Right cardiac atrium (tissue), 5 donors: Measurements from ENCODE around the gene TIMP1. TPM values are rescaled to one million over a fixed set of nuclear protein-coding genes. Genes with fewer than 3 reads are reported as not detected.
"Not testable (repeated sequence)": the region's sequence is repeated elsewhere in the genome, so short reads cannot be mapped to it uniquely, and the experiment has no call there.

Experiments used
- ATAC-seq, 2 donors: fragments of 200-7000 bp; cut with Tn5 transposase; one replicate each; pipeline versions ENCODE4 v1.8.0 to v1.9.1; 2020; ENCODE audit warnings: moderate library complexity in 2 of 2, mild to moderate bottlenecking in 1 of 2
- DNase-seq, 3 donors: peaks; one replicate each; pipeline ENCODE4 v3.0.0-alpha.2; 2020
- H3K27ac ChIP-seq: one replicate; pipeline ENCODE4 v1.5.1; 2013; ENCODE audit warnings: mild to moderate bottlenecking, low read length, control low read depth, moderate library complexity
- H3K27me3 ChIP-seq: one replicate; pipeline ENCODE4 v1.6.1; 2013; ENCODE audit not compliant: control insufficient read depth, insufficient read depth
- H3K4me1 ChIP-seq: one replicate; pipeline ENCODE4 v1.6.1; 2013; ENCODE audit warnings: low read length; ENCODE audit not compliant: control insufficient read depth, insufficient read depth
- H3K4me3 ChIP-seq: one replicate; pipeline ENCODE4 v1.5.1; 2013; ENCODE audit warnings: low read length, control low read depth
- H3K9me3 ChIP-seq: one replicate; pipeline ENCODE4 v1.6.1; 2013; ENCODE audit warnings: low read length; ENCODE audit not compliant: control insufficient read depth
- WGBS: extraction: QIAGEN DNeasy Blood & Tissue Kit; methylation state at CpG from one replicate; pipeline ENCODE4 v1.1.7; 2013; 5-methylcytosine and 5-hydroxymethylcytosine counted together
- intact Hi-C, 4 donors: fragments of 100-400 bp; cut with DNase I; formaldehyde crosslinking; loops; one replicate each; pipeline versions ENCODE4 v1.11.0 to v1.14.0; 2022 to 2023
- polyA plus RNA-seq: library from polyadenylated mRNA; stranded (reverse); fragments of 200-250 nt; gene quantifications from one replicate; pipeline ENCODE4 v1.2.3, GENCODE V29; 2013
- total RNA-seq, 4 donors: library from RNA; stranded (reverse); fragmentation: NEBNext Ultra II Directional; extraction: Animal tissue kit (Norgen Biotek cat#: 25700); gene quantifications; one replicate each; pipeline ENCODE4 v1.2.1, GENCODE V29; 2021
- donor health status: healthy with polysubstance abuse.
- donor health status: DM: no; HTN: yes; CAD: no.
- donor health status: DM: no; HTN: no; CAD: no.
- donor health status: DM: no; HTN: yes; CAD: no; lungs with severe emphysema.
- donor health status: DM: yes; HTN: yes; CAD: no.

The TIMP1 gene
- total and polyA plus RNA-seq, 5 donors = 254 to 515 (median 333) TPM

DNA sequence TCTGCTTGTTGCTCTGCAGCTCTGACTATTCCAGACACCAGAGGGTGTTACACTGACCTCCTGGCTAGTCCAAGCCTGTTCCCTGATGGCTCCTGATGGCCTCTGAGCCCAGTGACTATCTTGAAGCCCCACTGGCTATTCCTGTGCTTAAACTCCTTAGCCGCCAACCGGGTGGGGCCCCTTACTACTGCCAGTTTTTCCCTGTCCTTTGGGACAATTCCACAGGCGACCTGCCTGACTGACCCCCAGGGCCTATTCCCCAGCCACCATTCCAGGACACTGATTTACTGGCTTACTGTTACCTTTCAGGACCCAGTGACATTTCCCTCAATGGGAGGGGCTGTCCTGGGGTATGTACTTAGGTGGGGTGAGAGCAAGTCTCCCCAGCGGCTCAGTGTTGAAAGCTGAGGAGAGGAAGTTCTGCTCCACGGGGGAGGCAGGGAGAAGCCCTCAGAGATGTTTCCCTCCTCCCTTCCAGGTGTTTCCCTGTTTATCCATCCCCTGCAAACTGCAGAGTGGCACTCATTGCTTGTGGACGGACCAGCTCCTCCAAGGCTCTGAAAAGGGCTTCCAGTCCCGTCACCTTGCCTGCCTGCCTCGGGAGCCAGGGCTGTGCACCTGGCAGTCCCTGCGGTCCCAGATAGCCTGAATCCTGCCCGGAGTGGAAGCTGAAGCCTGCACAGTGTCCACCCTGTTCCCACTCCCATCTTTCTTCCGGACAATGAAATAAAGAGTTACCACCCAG, 4.0 kb downstream of the TIMP1 start:
- no peaks in the 10 kb centered on the region for H3K4me1 ChIP-seq
- intact Hi-C loops = no loop called here
- no peaks in the 10 kb centered on the region for H3K27me3 ChIP-seq
- ATAC-seq (no peak), DNase-seq (no peak)
- no peak overlapping the region for H3K27ac ChIP-seq
- WGBS = 55% methylated on average over 11 of the region's 11 CpGs
- no peak overlapping the region for H3K4me3 ChIP-seq
- H3K9me3 ChIP-seq = no peaks in the 10 kb centered on the region

DNA sequence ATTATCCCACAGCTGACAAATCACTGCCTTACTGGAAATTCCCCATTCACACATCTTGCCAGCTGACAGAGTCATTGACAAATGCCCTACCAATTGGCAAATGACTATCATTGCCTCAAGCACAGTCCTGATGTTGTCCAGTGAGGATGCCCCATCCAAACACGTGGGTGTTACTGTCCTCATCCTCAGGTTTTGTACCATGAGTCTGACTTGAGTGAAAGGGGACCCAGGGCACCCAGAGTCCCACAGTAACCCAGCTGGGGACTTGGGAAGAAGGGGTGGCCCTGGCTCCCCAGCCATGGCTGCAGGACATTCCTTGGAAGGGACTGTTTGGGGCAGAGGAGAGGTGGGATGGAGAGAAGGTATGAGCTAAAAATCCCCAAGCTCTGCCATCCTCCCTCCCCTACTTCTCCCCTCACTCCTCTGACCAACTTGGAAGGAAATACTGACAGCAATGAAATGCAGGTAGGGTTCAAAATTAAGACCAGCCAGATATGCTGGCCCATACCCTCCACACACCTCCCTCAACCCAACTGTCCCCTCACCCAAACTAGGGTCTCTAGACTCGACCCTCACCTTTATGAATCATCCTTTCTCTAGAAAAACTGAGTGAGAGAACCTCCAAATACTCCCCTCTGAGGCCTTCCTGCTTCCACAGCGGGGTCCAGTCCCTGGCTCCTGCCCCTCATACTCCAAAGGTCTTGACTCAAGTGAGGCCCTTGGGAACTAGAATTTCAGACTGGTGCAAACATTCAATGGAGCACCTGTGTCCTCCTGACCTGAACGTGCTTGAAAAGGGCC, 5.1 kb downstream of the TIMP1 start:
- no peaks in the 10 kb centered on the region for H3K4me1 ChIP-seq
- ATAC-seq (no peak), DNase-seq (no peak)
- 67% methylated on average over 4 of the region's 4 CpGs for WGBS
- no peak overlapping the region for H3K27ac ChIP-seq
- H3K4me3 ChIP-seq = no peak overlapping the region
- intact Hi-C loops = no loop called here
- H3K9me3 ChIP-seq = no peaks in the 10 kb centered on the region
- H3K27me3 ChIP-seq = no peaks in the 10 kb centered on the region

GRCh38 chrX:47587906-47588735, 5.9 kb downstream of the TIMP1 start:
- Histone ChIP-seq H3K4me1 (no peaks in the 10 kb centered on the region), H3K9me3 (no peaks in the 10 kb centered on the region), H3K27me3 (no peaks in the 10 kb centered on the region), H3K4me3 (no peak overlapping the region), H3K27ac (no peak overlapping the region)
- ATAC-seq (no peak), DNase-seq (peak in 1 of 3 donors; percentile 24)
- WGBS = 85% methylated on average over 16 of the region's 16 CpGs
- intact Hi-C loops = no loop called here

GRCh38 chrX:47590984-47591383, 8.7 kb downstream of the TIMP1 start:
- intact Hi-C loops = no loop called here
- Histone ChIP-seq H3K9me3 (no peaks in the 10 kb centered on the region), H3K27ac (no peak overlapping the region), H3K27me3 (no peaks in the 10 kb centered on the region), H3K4me1 (no peaks in the 10 kb centered on the region), H3K4me3 (no peak overlapping the region)
- no peak for DNase-seq
- no peak for ATAC-seq
- 82% methylated on average over 5 of the region's 5 CpGs for WGBS

GRCh38 chrX:47593522-47593921, 11.3 kb downstream of the TIMP1 start:
- WGBS = 78% methylated on average over 4 of the region's 4 CpGs

DNA sequence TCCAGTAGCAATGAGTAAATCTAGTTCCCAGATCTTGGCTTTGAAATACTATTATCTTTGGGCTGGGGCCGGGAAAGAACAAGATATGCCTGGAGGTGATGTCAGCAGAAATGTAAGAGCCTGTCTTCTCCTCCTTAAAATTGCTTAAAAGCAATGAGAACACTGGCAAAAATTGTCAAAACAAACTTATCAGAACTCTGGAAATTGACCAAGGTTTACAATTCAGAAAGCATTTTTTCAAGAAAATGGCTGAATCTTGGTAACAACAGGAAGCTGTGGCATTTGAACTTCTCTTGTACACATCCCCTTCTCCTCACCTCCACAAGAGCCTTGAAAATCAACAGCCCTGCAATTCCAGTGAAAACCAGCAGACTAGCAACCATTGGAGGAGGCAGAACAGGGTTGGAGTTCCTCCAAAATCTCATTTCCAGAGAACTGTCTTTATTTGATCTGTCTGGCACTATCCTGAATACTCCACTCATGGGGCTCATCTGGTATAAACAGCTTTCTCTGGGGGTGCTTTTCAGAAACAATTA, 13.5 kb downstream of the TIMP1 start:
- WGBS = 3% methylated on average over 1 of the region's 1 CpG
- intact Hi-C loops = no loop called here
- DNase-seq (no peak), ATAC-seq (peak; percentile 91 to 95)
- H3K27me3 ChIP-seq = no peaks in the 10 kb centered on the region
- no peaks in the 10 kb centered on the region for H3K9me3 ChIP-seq
- H3K4me3 ChIP-seq = no peak overlapping the region
- no peaks in the 10 kb centered on the region for H3K4me1 ChIP-seq
- no peak overlapping the region for H3K27ac ChIP-seq

More at GRCh38 chrX:47593522-47593921, 11.3 kb downstream of the TIMP1 start:
- no peaks in the 10 kb centered on the region for H3K27me3 ChIP-seq
- ATAC-seq (no peak), DNase-seq (no peak)
- H3K9me3 ChIP-seq = no peaks in the 10 kb centered on the region
- H3K27ac ChIP-seq = no peak overlapping the region
- no peaks in the 10 kb centered on the region for H3K4me1 ChIP-seq
- intact Hi-C loops = no loop called here
- H3K4me3 ChIP-seq = no peak overlapping the region

DNA sequence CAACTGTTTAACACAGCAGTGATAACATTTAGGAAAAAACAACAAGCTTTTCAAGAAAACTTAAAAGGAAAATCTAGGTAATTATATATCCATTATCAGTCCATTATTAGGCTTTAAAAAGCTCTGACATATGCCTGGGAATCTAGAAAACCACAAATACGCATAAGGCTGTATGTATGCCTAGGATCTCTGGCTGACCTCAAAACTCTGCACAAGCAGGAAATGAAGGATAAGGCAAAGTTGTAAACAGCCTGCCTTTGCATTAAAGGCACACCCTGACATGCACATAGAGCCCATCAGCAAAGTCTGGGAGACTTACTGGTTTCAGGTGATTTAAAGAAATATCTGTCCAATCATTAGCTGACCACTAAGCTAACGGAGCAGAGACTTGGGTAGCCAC, 14.0 kb downstream of the TIMP1 start:
- intact Hi-C loops = no loop called here
- DNase-seq (no peak), ATAC-seq (no peak)
- H3K4me1 ChIP-seq = no peaks in the 10 kb centered on the region
- no peaks in the 10 kb centered on the region for H3K9me3 ChIP-seq
- WGBS = 64% methylated on average over 2 of the region's 2 CpGs
- H3K27ac ChIP-seq = peak overlapping the region; percentile 75
- H3K4me3 ChIP-seq = no peak overlapping the region
- H3K27me3 ChIP-seq = no peaks in the 10 kb centered on the region

- WGBS = 98% methylated on average over 3 of the region's 3 CpGs
- no peak overlapping the region for H3K27ac ChIP-seq
- H3K9me3 ChIP-seq = no peaks in the 10 kb centered on the region
- H3K4me3 ChIP-seq = no peak overlapping the region
- ATAC-seq = no peak
- H3K4me1 ChIP-seq = no peaks in the 10 kb centered on the region
- no peaks in the 10 kb centered on the region for H3K27me3 ChIP-seq
- intact Hi-C loops = no loop called here
- DNase-seq = no peak
Observed at GRCh38 chrX:47597222-47597621, 15.0 kb downstream of the TIMP1 start.

GRCh38 chrX:47603125-47603524, 20.9 kb downstream of the TIMP1 start:
- H3K4me3 ChIP-seq, DNase-seq, H3K27me3 ChIP-seq, intact Hi-C loops, ATAC-seq, H3K9me3 ChIP-seq, H3K4me1 ChIP-seq, H3K27ac ChIP-seq: not testable (repeated sequence)
- 94% methylated on average over 4 of the region's 4 CpGs for WGBS

DNA sequence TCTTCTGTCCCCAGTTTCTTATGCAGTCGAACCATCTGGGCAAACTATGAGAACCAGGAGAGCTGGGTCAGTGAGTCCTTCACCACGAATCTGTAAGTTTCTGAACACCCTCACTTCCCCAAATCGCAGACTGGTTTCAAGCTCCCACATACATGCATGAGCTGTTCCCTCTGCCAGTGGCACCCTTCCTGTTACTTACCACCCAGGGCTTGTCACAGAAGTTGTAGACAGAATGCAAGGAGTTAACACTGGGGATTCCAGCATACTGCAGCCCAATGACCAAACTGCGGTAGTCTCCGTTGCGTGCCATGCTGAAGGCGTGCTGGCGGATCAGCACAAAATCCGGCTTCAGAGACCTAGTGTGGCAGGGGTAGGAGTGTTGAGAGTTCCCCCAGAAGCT, 22.8 kb downstream of the TIMP1 start:
- intact Hi-C loops = no loop called here
- H3K9me3 ChIP-seq = no peaks in the 10 kb centered on the region
- H3K4me3 ChIP-seq = no peak overlapping the region
- ATAC-seq (no peak), DNase-seq (no peak)
- no peaks in the 10 kb centered on the region for H3K27me3 ChIP-seq
- no peaks in the 10 kb centered on the region for H3K4me1 ChIP-seq
- 72% methylated on average over 9 of the region's 9 CpGs for WGBS
- H3K27ac ChIP-seq = no peak overlapping the region

DNA sequence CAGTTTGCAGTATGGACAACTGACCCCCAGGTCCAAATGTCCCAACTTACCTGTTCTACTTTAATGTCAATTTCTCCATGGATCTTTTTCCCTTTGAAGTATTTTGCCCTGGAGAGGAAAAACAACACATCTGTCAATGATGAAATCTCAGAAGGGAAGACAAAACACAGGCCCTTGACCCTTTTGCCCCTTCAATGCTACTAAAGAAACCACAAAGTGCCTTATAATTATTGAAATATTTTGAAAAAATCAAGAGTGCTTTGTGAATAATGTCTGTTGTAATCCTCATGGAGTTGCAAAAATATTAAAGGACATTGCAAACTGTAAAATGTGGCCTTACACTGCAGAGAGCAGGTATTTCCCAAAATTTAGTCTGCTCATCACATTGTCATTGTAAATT, 24.9 kb downstream of the TIMP1 start:
- no peaks in the 10 kb centered on the region for H3K27me3 ChIP-seq
- H3K9me3 ChIP-seq = no peaks in the 10 kb centered on the region
- intact Hi-C loops = no loop called here
- ATAC-seq (no peak), DNase-seq (no peak)
- no peaks in the 10 kb centered on the region for H3K4me1 ChIP-seq
- H3K27ac ChIP-seq = no peak overlapping the region
- H3K4me3 ChIP-seq = no peak overlapping the region
